GM18861 (cell line): Measurements from ENCODE around the gene SLC38A8.

Experiments
- ATAC-seq: cut with Tn5 transposase; IDR thresholded peaks from one replicate; pipeline ENCODE4 v1.9.1; 2021; ENCODE audit not compliant: unreplicated experiment

SLC38A8 gene

DNA sequence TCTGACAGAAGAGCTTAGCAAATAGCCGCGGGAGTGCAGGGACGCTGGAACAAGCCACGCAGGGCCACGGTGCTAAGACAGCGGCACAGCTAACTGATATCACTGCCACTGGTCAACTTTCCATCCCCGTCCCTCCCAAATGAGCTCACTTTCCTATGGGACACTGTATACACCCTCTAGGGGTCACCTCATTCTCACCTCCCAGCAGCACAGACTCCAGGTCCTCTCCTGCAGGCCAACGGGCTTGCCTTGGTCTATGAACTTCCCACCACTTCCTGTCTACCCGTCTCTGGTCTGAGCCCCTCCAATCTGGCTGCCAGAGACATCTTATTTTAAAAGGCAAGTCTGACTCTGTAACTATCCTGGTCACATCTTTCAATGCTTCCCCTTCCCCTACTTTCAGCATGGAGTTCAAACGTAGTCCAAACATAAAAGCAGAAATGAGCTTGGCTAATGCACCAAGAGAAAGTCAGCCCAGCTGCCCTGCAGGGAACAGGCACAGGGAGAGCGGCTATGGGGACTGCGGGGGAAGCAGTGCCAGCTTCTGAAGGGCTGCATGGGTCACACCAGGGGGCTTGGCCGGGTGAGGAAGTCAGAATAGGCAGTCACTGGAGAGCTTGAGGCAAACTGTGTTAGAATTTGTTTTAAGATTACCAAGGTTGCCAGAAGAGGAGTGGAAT, 26.3 kb upstream of the SLC38A8 start:
- no peak for ATAC-seq

DNA sequence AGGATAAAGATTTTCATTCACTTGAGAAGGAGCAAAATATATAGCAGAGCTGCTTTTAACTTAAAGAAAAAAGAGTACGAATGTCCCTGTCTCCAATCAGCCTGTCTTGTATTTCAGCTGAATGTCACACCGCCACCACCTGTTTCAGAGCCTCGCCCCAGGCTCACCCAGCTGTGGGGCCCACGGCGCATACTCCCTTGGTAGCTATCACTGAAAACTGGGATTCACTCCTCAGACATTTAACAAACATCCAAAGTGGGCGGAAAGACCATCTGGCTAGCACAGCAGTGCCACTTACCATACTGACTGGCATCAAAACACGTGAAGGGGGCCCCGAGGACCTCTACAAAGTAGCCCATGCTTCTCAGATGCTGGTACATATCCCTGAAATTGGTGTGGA, 25.4 kb upstream of the SLC38A8 start:
- ATAC-seq = no peak

DNA sequence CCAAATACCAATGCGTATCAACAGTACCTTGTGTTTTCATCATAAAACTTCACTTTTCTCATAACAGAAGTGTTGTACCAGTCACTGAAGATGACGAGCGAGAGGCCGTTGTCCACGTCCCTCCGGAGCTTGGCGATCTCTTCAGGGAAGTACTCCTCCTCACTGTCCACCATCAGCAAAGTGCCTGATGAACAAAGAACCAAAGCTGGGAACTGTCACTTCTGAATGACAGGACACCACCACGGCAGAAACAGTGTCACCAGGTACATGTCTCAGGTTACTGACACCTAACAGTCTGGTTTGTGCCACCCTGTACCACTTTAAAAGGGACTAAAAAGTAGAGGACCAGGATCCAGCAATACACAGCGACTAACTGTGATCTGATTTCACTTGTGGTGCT, 25.0 kb upstream of the SLC38A8 start:
- no peak for ATAC-seq

DNA sequence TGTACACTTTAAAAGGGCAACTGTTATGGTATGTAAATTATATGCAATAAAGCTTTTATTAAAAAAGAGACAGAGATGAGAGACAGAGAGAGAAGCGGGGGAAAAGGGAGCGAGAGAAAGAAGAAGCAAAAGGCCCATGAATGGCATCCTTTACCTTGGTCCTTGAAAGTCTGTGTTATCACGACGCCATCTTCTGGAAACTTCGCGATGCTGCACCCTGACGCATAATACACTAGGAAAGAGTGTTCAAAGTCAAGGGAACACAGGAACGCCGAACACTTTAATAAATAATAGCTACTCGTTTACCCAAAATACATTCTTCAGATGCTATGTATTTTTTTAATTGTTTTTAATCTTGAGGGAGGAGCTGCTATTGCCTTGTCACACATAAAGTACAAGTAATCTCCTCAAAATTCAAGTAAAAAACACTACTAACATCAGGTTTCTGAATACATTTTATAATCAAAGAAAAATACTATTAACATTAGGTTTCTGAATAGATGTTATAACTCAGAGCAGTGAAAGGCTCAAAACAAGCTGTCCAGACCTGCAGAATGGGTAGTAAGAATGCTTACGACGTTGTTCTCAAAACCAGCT, 23.0 kb upstream of the SLC38A8 start:
- no peak for ATAC-seq

DNA sequence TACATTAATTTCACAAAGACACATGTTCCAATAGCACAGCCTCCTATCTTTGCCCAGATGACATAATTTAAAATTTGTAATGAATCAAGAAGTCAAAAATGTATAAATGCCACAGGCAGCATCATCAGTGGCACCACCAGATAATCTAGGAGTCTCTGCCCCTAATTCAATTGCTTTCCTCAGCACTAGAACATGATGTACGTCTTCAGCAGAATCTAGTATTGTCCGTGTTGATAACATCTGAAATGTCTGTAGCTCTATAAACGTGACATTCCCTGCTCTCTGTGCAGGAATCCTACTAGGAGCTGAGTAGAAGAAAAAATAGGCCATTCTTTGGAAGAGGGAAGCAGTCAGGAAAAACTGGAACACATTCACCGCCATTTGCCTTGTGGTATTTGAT, 21.4 kb upstream of the SLC38A8 start:
- ATAC-seq = no peak

DNA sequence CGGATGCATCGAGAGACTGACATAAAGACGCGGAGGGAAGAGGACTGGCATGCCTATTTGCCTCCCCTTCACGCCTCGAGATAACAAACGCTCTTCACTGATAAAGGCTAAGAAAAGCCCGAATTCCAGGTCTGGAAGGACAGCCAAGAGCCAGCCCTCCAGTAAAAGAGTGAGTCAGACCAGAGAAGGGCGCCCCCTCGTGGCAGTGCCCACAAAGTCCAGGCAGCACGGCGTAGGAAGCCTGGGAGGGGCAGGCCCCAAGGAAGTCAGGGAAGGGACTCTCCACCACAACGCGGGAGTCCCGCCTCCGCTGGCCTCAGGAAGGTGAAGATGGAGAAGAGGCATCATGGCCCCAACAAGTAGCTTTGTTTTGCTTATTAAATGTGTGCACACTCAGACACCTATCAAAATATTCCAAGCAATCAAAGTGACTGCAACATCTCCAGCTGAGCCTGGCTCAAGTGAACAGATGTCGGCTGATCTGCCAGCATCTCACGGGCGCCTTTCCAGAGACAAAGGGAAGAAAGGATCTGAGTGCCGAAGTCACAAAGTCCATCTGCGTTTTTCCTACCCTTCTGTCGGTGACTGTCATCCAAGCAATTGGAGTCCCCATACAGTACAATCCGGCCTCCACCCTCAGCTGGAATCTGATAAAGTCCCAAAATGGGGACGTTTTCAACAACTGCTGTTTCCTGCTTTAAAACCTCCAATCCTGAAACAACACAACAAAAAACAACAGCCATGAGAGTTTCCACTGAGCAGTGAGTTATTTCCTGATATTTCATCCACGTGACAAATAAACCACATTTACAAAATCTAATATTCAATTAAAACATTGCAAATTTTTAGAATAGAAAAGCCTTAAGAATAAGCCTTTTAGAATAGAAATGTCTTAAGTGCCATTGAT, 20.4 kb upstream of the SLC38A8 start:
- ATAC-seq = no peak

DNA sequence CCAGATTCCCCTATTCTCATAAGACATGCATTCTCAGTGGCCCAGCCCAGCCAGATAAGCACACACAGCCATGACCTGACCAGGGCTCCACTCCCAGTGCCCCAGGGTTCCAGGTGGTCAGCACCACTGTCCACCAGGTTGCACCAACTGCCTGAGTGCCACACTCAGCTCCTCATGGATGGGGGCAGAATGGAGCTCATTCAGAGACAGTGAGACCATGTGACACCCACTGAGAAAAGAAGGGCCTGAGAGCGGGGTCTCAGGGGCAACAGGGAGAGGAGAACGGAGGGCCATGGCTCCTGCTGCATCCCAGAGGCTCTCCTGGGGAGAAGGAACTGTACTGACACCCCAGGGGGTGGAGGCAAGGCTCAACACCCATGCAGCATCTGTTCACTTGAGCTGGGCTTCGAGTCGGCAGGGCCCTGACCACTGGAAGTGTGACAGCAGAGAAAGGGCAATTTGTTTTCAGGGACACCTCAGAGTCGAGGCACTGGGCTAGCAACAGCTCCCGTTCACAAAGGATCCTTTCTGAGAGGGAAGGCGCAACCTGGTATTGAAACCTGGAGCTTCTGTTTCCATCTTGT, 18.7 kb upstream of the SLC38A8 start:
- ATAC-seq = no peak

DNA sequence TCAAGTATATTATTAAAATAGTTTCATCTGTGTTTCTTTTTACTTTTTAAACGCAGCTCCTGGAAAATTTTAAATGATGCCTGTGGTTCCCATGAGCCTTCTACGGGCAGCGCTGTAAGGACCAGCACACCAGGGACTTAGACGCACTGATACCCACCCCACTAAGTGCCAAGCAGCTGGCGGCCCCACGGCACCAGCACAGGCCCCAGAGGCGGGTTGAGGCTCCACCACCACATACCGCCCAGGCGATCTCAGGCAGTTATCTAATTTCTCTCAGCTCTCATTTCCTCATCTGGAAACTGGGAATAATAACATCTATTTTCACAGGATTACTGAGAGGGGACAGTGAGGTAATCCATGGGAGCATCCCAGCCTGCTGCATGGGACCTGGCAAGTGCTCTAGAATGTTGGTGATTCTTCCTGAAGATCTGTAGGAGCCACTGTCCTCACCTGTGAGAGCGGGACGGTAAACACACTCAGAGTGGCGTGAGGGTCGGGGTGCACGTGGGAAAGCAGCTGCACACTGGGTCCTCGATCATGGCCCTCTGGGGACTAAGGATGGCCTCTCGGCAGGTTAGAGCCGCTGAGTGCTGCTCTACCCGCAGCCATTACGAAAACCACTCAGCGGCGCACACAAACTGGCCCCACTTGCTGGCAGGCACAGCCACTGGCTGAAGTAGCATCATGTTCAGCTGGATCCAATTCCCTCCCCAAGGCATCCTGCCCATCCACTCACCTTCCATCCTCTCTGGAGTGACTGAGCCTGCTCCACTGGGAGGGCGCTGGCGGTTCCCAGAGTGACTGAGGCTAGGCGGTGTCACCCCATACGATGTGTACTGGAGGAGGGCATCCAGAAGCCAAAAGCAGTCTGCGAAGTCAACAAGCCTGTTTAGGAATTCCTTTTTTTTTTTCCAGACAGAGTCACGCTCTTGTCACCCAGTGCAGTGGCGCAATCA, 17.6 kb upstream of the SLC38A8 start:
- ATAC-seq = no peak

DNA sequence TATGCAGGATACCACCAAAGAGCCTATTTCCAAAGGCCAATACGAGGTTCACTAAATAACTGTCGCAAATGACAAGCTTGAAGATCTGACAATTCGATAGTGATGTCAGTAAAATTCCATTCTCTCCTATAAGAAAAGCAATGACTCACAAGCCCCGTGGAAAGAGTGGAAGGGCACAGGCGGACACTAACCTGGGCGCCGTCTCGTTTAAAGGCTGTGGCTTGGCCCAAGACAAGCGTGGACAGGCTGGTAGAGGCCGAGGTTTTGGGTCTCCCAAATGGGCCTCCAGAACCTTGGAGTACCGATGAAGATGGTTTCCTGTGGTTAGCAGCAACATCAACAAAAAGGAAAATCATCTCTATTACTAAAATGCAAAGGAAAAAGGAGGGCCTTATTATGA, 16.5 kb upstream of the SLC38A8 start:
- ATAC-seq = no peak

DNA sequence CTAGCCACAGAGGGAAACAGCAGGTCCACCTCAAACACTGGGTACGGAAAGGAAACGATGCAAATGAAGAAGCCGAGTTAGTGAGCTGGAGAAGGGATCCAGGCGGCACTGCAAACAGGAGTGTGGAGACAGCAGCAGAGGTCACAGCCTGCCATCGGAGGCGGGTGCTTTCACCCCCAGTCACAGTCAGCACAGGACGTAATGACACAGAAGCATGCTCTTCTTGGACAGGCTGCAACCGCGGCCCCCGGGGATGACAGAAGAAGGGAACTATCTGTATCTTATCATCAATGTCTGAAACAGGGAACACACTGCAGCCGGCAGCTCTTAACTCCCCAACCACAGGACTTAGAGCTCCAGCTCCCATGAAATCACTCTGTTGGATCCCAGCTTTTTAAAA, 16.1 kb upstream of the SLC38A8 start:
- ATAC-seq = no peak

DNA sequence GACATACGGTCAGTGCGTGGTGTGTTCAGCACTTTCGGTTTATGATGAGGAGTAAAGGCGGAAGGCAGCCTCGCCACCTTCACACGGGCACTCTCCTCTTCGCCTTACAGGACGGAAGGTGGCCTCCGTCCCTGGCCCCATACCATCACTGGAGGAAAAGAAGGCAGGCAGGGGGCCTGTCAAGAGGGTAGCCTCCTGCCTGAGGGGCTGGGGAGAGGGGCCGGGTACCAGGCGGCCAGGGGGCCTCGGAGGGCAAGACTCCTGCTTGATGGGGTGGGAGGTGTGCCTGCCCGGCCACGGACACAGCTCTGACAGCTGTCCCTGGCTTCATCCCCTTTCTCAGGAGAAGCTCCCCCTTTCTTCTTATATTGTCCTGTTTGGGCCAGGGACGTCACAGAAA, 15.6 kb upstream of the SLC38A8 start:
- ATAC-seq = no peak

DNA sequence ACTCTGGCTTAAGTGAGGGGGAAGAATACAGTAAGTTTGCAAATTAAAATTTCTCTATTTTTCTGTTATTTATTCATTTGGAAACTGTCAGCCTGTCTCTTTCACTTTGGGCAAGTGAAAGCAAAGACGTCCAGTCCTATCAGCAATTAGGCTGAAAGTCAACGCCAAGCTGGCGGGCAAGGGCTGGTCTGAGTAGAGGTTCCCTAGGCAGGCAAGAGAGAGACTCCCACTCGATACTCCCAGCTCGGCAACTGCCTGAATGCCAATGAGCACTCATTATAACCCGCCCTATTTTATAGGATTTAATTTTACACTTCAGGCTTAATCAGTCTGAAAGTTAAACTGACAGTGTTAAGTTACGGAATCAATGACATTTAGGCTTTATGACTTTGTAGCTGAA, 14.3 kb upstream of the SLC38A8 start:
- ATAC-seq = no peak

DNA sequence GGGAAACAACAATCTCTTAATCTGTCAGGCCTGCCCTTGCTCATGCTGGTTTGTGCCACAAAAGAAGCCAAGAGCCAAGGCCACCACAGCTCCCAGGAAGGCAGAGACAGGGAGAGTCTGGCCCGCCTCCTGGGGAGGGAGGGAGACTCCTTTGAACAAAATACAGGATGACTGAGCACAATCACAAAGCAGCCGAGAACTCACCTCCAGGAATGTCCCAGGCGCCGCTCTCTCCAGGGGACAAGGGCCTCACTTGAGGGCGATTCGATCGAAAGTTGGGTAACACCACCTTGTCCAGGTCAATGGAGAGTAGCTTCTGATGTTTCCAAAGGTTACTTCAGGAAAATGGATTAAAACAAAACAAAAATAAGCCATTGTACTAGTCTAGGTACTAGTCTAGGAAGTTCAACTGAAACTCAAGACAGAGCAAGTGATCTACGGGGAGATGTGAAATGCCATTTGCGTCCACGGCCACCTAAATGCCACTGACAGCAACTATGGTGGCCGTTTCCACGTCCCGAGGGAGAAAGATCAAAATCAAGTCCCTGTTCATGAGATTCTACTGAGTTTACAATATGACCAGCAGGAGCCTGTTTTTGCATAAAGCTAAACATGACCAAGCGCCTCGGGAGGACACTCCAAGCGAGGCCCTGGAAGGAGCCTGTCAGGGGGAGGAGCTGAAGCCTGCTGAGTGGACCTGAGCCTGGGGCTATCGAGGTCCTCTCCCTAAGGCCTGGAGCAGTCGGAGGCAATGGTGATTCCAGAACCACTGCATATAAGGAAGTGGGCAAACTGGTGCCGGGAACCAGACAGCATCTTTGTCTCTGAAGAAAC, 13.4 kb upstream of the SLC38A8 start:
- no peak for ATAC-seq

DNA sequence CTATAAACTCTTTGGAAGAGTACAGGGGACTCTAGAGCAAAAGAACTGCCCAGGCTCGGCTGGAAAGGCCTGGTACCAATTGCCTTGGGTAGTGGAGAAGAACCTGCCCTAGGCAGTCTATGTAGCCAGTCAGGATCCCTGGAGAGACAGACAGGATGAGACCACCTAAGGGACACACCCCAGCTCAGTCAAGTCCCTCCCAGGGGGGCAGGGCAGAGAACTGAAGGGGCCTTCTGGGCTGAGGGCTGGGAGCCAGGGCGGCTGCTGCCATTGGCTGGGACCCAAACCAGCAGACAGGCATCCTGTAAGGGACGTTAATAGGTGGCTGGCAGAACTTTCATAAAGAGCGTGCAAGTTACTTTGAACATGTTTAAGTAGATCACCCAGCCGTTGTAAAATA, 12.8 kb upstream of the SLC38A8 start:
- ATAC-seq = no peak

DNA sequence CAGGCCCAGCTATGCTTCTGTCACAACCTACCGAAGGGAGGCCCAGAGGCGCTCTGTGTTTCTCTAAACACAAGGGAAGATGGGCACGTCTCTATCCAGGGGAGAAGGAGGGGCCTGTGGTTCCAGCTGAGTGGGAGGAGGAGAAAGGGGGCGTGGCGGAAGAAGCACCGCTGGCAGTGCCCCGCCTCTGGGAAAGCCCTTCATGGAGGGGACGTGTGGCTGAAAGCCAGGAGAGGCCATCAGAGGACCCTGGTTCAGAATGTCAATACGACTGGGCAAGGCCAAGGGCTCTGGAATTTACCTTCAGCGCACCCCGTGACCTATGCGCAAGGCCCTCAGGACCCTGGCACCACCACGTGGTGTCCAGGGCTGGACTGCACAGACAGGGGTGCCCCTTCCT, 12.3 kb upstream of the SLC38A8 start:
- ATAC-seq = no peak

DNA sequence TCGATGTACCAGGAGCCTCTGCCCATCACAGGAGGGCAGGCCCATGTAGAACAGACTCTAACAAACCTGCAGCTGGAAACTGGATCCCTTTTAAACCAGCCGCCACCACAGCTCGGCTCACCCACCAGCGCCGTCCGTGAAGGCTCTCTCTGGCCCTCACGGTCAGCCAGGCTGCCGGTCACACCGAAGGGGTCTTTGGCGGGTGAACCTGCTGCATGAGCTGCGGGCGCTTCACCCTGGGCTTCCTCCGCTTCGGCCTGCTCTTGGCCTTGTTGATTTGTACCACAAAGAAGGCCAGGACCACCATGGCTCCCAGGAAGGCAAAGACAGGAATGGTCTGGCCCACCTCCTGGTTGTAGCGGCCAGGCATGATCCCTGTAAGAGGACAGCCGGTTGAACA, 11.7 kb upstream of the SLC38A8 start:
- no peak for ATAC-seq

DNA sequence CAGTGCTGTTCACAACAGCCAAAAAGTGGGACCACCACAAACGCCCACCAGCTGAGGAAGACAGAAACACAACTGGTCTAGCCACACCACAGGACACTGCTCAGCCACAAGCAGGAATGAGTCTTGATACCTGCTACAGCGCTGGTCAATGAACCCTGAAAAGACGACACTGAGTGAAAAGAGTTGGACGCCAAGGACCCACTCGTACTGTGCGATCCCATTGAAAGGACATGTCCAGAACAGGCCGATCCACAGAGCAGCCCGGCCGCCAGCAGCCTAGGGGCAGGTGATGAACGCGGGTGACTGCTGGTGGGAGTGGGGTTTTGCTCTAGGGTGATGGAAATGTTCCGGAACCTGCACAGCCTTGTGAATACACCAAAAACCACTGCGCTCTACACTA, 10.6 kb upstream of the SLC38A8 start:
- ATAC-seq = no peak

DNA sequence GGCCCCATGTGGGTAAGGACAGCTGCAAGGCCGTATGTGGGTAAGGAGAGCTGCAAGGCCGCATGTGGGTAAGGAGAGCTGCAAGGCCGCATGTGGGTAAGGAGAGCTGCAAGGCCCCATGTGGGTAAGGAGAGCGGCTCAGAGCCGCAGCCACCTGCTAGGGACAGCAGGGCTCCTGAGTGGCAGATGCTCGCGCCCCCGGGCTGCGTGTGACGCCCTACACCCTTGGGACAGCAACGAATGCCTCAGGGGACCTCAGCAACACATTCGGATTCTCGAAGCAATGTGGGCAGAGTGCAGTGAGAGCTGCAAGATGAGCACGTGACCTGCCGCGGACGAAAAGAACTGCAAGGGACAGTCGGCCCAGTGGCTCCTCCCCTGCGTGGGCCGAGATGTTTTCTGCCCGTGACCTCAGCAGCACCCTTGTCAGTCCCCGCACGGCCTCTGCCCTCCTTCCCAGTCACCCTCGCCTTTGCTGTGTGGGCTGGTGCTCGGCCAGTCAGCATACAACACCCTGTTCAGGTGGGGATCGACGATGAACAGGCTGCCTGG, 9.6 kb upstream of the SLC38A8 start:
- ATAC-seq = no peak

DNA sequence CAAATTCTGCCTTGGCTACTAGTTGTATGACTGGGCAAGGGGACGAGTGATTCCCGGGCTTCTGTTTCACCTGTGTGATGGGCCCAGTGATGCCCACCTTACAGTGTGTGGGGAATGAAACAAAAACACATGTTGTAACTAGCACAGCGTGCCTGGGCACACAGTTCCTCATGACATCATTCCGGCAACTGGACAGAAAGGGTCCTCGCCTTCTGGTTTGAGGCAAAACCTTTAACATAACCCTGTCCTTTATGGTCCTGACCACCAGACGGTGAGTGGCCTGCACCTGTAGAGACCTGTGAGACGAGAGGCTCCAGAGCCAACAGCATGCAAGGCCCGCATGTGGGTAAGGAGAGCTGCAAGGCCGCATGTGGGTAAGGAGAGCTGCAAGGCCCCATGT, 7.7 kb upstream of the SLC38A8 start:
- no peak for ATAC-seq
